HepG2 (cell line): ENCODE data around the gene NOL4L. TPM values are rescaled to one million over a fixed set of nuclear protein-coding genes. Genes with fewer than 3 reads are reported as not detected.

ENCODE experiments used
- E2F2 ChIP-seq: sonication (generic); formaldehyde crosslinking; IDR thresholded peaks from 2 replicates; pipeline ENCODE4 v1.4.0; 2020; ENCODE audit warnings: missing genetic modification reagents, borderline replicate concordance
- ISX ChIP-seq: sonication (generic); formaldehyde crosslinking; conservative IDR thresholded peaks from 2 replicates; pipeline ENCODE4 v1.5.0; 2020; ENCODE audit warnings: missing genetic modification reagents
- KDM5B ChIP-seq: sonication (generic); formaldehyde crosslinking; IDR thresholded peaks from 2 replicates; pipeline ENCODE4 v1.4.0; 2020; ENCODE audit warnings: missing genetic modification reagents, mild to moderate bottlenecking, borderline replicate concordance
- RERE ChIP-seq: IDR thresholded peaks from 2 replicates; pipeline ENCODE4 v1.6.1; 2016; ENCODE audit warnings: low read depth, missing genetic modification reagents, missing compliant biosample characterization
- SALL1 ChIP-seq: sonication (generic); formaldehyde crosslinking; IDR thresholded peaks from 2 replicates; pipeline ENCODE4 v1.8.0; 2022; ENCODE audit warnings: mild to moderate bottlenecking, missing genetic modification reagents
- SIN3A ChIP-seq: IDR thresholded peaks from 2 replicates; pipeline ENCODE4 v1.6.1; 2011; ENCODE audit warnings: low read depth, mild to moderate bottlenecking, control low read depth, low read length, borderline replicate concordance
- TEAD3 ChIP-seq: optimal IDR thresholded peaks from 2 replicates; pipeline ENCODE3; 2016; ENCODE audit warnings: borderline replicate concordance
- ZBTB14 ChIP-seq: sonication (generic); formaldehyde crosslinking; IDR thresholded peaks from 2 replicates; pipeline ENCODE4 v1.4.0; 2020; ENCODE audit warnings: missing genetic modification reagents
- ZNF687 ChIP-seq: sonication (generic); formaldehyde crosslinking; IDR thresholded peaks from 2 replicates; pipeline ENCODE4 v1.5.1; 2020; ENCODE audit warnings: mild to moderate bottlenecking, missing genetic modification reagents, moderate library complexity
- polyA plus RNA-seq, 8 experiments: library from polyadenylated mRNA; depleted of rRNA in 3 of 8; stranded (reverse) in 7 of 8; unstranded in 1 of 8; fragments of >200 nt; fragmentation: Illumina TruSeq in 4 of 8; extraction: Trizol in 4 of 8; gene quantifications; 2 replicates each; pipeline versions ENCODE4 v1.2.1 to v1.2.3, GENCODE V29; 2011 to 2016; ENCODE audit warnings: low read depth in 4 of 8, missing spikeins in 1 of 8, mixed read lengths in 1 of 8; ENCODE audit not compliant: insufficient read depth in 1 of 8
- total RNA-seq, 5 experiments: library from RNA; depleted of rRNA; stranded (reverse); fragments of >200 nt; fragmentation: Illumina TruSeq; extraction: Trizol; gene quantifications; 2 replicates each; pipeline ENCODE4 v1.2.3, GENCODE V29; 2016; ENCODE audit warnings: low read depth in 1 of 5

NOL4L gene
- total and polyA plus RNA-seq, 2 of the 13 experiments (the other 11 are each of a cell fraction or from before 2014, with no cell fraction given), result 16.6 to 35.4 TPM

- 0 out of 2 replicates have a peak, but pooled peaks have one; percentile 71 for TF ChIP-seq E2F2 (CRISPR knock-in tag)
- peak; percentile 22; the same call in 1 of the 2 replicates for TF ChIP-seq KDM5B (CRISPR knock-in tag)
- TF ChIP-seq TEAD3, result peak; percentile 50
- no peak for TF ChIP-seq ISX (CRISPR knock-in tag)
- no peak for TF ChIP-seq RERE (CRISPR knock-in tag)
- 0 out of 2 replicates have a peak, but pooled peaks have one; percentile 12 for TF ChIP-seq ZBTB14 (CRISPR knock-in tag)
- peak; percentile 15; the same call in 1 of the 2 replicates for TF ChIP-seq SIN3A
- peak; percentile 19; the same call in 1 of the 2 replicates for TF ChIP-seq SALL1
- peak; percentile 32 for TF ChIP-seq ZNF687 (CRISPR knock-in tag)
Measured at GRCh38 chr20:32480371-32481241, 104.5 kb downstream of the NOL4L start (continued).
